Subcutaneous abdominal adipose tissue (tissue), 5 donors: ENCODE results near the gene INA.

Experiments used
- H3K27ac ChIP-seq: one replicate; pipeline ENCODE4 v1.7.0; 2013; ENCODE audit warnings: low read depth, mild to moderate bottlenecking, inconsistent platforms, low read length, moderate library complexity
- H3K27me3 ChIP-seq, 5 donors: one replicate each; pipeline ENCODE4 v1.7.0; 2013; ENCODE audit warnings: low read length in 5 of 5, inconsistent platforms in 1 of 5; ENCODE audit not compliant: control insufficient read depth in 5 of 5, insufficient read depth in 4 of 5
- H3K36me3 ChIP-seq, 5 donors: one replicate each; pipeline ENCODE4 v1.7.0; 2013; ENCODE audit warnings: low read length in 5 of 5; ENCODE audit not compliant: control insufficient read depth in 5 of 5, insufficient read depth in 5 of 5
- H3K4me1 ChIP-seq, 5 donors: one replicate each; pipeline ENCODE4 v1.7.0; 2013; ENCODE audit warnings: low read length in 5 of 5, mild to moderate bottlenecking in 3 of 5, moderate library complexity in 1 of 5; ENCODE audit not compliant: control insufficient read depth in 5 of 5, insufficient read depth in 5 of 5
- H3K4me3 ChIP-seq, 5 donors: one replicate each; pipeline ENCODE4 v1.7.0; 2013; ENCODE audit warnings: low read length in 5 of 5, low read depth in 1 of 5
- H3K9ac ChIP-seq, 5 donors: one replicate each; pipeline ENCODE4 v1.7.0; 2013; ENCODE audit warnings: low read length in 5 of 5, mild to moderate bottlenecking in 4 of 5, moderate library complexity in 3 of 5
- H3K9me3 ChIP-seq, 5 donors: one replicate each; pipeline ENCODE4 v1.7.0; 2013; ENCODE audit warnings: low read length in 5 of 5; ENCODE audit not compliant: control insufficient read depth in 5 of 5
- donor health status: healthy.
- donor health status: healthy.
- donor health status: healthy.
- donor health status: healthy.
- donor health status: healthy.

The INA gene

DNA sequence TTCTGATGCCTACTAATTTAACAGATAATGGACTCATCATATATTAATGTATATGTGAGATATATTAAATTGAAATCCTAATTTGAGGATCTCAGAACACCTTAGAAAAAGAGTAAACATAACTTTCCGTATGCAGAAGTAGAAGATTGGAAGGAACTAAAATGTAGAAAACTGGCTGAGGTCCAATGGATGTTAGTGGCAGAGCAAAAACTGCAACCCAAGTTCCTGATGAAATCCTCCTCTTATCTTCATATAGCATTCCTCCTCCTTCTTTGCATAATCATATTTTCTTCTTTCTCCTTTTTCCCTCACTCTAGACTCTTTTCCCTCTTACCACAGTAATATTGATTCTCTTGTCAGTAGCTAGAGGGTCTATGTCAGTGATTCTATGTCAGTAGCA is 6.0 kb downstream of the INA start:
- H3K36me3 ChIP-seq: no peaks in the 10 kb centered on the region
- H3K4me3 ChIP-seq: no peak overlapping the region
- H3K27ac ChIP-seq: no peak overlapping the region
- peaks cover 0 to 4% (median 0%) of the 10 kb centered on the region in 5 donors for H3K9me3 ChIP-seq
- H3K27me3 ChIP-seq: peaks cover 15 to 43% (median 37%) of the 10 kb centered on the region in 5 donors
- H3K9ac ChIP-seq: no peak overlapping the region
- peaks cover 0 to 1% (median 0%) of the 10 kb centered on the region in 5 donors for H3K4me1 ChIP-seq

DNA sequence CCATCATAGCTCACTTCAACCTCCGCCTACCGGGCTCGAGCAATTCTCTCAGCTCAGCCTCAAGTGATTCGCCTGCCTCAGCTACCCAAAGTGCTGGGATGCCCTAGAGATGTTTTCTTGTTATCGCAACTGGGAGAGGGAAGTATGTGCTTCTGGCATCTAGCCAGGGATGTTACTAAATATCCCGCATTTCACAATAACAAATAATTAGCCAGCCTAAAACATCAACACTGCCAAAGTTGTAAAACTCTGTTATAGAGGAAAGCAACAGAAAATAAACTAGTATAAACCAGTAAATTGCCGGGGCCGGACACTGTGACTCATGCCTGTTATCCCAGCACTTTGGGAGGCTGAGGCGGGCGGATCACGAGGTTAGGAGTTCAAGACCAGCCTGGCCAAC is 7.2 kb downstream of the INA start:
- Histone ChIP-seq H3K36me3 (no peaks in the 10 kb centered on the region), H3K27me3 (peaks cover 14 to 35% (median 27%) of the 10 kb centered on the region in 5 donors), H3K9ac (no peak overlapping the region), H3K9me3 (no peaks in the 10 kb centered on the region), H3K27ac (no peak overlapping the region), H3K4me1 (no peaks in the 10 kb centered on the region), H3K4me3 (no peak overlapping the region)

DNA sequence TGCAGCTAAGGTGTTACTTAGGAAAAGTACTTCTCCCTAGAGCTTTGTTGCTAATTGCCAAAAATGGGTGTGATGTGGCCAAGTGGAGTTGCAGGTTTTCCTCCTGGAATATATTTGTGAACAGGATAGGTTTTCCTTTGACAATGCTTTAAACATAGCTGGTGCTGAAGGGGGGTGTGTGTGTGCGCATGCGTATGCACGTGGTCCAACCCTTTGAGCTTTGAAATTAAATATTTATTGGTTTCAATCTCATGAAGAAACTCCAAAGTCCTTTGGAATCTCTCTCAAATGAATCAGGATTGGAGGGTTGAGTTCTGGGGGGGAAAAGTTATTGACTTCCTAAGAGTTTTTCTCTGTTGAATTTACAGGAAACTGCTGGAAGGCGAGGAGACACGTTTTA is 11.1 kb downstream of the INA start:
- H3K9ac ChIP-seq: no peak overlapping the region

DNA sequence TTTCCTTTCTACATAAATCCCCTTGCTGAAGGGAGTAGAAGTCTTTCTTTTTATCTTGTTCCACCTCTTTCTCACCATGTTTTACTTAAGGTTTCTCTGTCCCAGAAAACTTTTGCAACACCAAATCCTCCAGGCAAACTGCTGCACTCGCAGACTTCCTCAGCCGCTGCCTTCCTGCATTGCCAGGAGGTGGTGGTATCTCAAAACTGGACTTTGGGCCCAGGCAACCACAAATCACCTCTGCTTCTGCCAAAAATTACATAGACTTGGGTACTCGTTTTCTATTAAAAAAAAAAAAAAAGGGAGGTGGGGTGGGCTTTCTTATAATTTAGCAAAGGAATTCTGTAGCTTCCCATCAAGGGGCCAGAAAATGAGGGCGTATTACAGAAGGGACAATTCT is 14.7 kb downstream of the INA start:
- no peaks in the 10 kb centered on the region for H3K36me3 ChIP-seq
- H3K27ac ChIP-seq: no peak overlapping the region
- H3K27me3 ChIP-seq: peaks cover 0 to 13% (median 11%) of the 10 kb centered on the region in 5 donors
- H3K4me1 ChIP-seq: no peaks in the 10 kb centered on the region
- H3K9me3 ChIP-seq: no peaks in the 10 kb centered on the region
- H3K4me3 ChIP-seq: no peak overlapping the region
- H3K9ac ChIP-seq: no peak overlapping the region

More for the DNA sequence above, 11.1 kb downstream of the INA start:
- Histone ChIP-seq H3K4me1 (no peaks in the 10 kb centered on the region), H3K9me3 (no peaks in the 10 kb centered on the region), H3K27me3 (peaks cover 0 to 16% (median 12%) of the 10 kb centered on the region in 5 donors), H3K27ac (no peak overlapping the region), H3K36me3 (no peaks in the 10 kb centered on the region), H3K4me3 (no peak overlapping the region)

DNA sequence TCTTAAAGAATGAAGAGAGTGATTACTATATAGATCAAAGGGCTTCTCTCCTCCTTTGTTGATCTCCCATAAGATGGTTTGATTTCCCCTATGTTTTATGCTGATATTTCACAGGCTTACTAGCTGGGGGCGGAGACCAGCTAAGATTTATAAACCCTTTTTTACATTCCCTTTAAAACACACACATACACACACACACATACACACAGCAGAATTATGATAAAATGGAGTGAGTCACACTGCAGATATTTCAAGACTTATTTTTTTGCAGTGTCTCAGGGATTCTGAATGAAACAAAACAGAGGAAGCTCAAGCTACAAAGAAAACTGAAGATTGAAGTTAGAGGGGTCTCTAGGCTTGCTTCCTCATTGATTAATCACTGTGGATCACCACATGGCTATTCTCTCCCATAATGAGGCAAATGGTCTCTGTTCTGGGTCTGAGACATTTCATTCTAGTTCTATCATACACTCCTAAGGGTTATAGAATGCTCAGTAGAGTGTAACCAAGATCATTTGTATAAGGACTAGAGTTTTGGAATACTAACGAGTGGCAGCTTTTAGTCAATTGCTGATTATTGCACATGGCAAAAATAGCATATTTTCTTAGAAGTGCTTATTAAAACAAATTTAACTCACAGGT is 18.6 kb downstream of the INA start:
- Histone ChIP-seq H3K36me3 (no peaks in the 10 kb centered on the region), H3K9me3 (no peaks in the 10 kb centered on the region), H3K4me1 (no peaks in the 10 kb centered on the region), H3K4me3 (no peak overlapping the region), H3K27ac (no peak overlapping the region), H3K9ac (no peak overlapping the region), H3K27me3 (no peaks in the 10 kb centered on the region)

DNA sequence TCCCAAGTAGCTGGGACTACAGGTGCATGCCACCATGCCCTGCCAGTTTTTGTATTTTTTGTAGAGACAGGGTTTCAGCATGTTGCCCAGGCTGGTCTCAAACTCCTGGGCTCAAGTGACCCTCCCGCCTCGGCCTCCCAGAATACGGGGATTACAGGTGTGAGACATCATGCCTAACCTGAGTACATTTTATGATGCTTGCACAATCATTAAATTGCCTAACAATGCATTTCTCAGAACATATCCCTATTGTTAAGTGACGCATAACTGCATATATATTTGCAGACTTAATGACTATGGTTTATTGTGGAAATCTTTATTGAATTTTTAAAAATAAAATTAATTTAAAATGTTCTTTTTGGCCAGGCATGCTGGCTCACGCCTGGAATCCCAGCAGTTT is 30.7 kb downstream of the INA start:
- Histone ChIP-seq H3K4me1 (no peaks in the 10 kb centered on the region), H3K9me3 (no peaks in the 10 kb centered on the region), H3K4me3 (no peak overlapping the region), H3K27me3 (no peaks in the 10 kb centered on the region), H3K27ac (no peak overlapping the region), H3K36me3 (peaks cover 11 to 60% (median 38%) of the 10 kb centered on the region in 5 donors), H3K9ac (no peak overlapping the region)

DNA sequence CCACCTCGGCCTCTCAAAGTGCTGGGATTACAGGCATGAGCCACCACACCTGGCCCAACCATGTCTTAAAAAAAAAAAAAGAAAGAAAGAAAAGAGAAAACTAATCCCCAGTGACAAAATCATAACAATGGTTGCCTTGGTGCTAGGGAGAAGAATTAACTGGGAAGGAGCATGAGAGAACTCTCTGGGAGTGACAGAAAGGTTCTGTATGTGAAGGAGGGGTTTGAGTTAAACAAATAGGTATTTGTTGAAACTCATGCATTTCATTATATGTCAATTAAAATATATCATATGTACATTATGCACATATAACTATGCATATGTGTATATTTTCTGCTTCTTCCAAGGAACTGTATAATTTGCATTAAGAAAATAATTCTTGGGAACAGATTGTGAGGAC is 33.3 kb downstream of the INA start:
- Histone ChIP-seq H3K4me1 (no peaks in the 10 kb centered on the region), H3K36me3 (peaks cover 16 to 66% (median 43%) of the 10 kb centered on the region in 5 donors)

DNA sequence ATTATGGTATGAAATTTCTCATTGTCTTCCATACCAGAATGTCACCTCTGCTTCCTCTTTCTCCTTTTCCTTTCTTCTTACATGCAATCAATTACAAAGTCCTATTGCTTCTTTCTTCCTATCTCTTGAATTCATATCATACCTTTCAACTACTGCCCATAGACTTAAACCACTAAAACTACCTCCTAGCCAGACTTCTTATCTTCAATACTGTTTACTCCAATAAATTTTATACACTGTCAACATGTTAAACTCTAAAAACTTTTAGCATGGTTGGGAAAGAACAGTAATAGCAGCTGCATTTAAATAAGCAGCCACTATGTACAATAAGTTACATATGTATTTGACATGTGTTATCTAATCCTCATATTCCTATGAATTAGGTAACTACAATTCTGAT is 39.1 kb downstream of the INA start:
- no peaks in the 10 kb centered on the region for H3K4me1 ChIP-seq
- H3K9ac ChIP-seq: no peak overlapping the region
- H3K27me3 ChIP-seq: no peaks in the 10 kb centered on the region
- H3K4me3 ChIP-seq: no peak overlapping the region
- no peaks in the 10 kb centered on the region for H3K9me3 ChIP-seq
- H3K27ac ChIP-seq: no peak overlapping the region
- H3K36me3 ChIP-seq: peaks cover 12 to 44% (median 28%) of the 10 kb centered on the region in 5 donors

More for the DNA sequence above, 33.3 kb downstream of the INA start:
- no peaks in the 10 kb centered on the region for H3K27me3 ChIP-seq
- no peaks in the 10 kb centered on the region for H3K9me3 ChIP-seq
- no peak overlapping the region for H3K4me3 ChIP-seq
- no peak overlapping the region for H3K9ac ChIP-seq
- no peak overlapping the region for H3K27ac ChIP-seq

DNA sequence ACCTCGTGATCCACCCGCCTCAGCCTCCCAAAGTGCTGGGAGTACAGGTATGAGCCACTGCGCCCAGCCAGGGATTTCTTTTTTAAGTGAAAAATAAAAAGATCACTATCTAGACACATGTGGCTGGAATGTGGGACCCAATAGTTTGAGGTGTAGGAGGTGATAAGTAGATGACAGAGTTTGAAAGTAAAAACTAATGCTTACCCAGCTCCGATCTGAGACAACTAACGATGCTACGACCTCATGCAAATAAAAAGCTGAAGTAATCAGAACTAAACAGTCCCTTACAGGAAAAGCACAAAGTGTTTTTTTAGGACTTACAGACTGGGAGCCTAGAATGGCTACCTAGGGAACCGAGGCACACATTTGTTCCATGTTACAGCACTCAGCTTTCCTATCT is 51.0 kb downstream of the INA start:
- H3K36me3 ChIP-seq: peaks cover 6 to 47% (median 28%) of the 10 kb centered on the region in 5 donors
- H3K27ac ChIP-seq: no peak overlapping the region
- H3K9me3 ChIP-seq: no peaks in the 10 kb centered on the region
- H3K27me3 ChIP-seq: no peaks in the 10 kb centered on the region
- H3K4me1 ChIP-seq: no peaks in the 10 kb centered on the region
- no peak overlapping the region for H3K4me3 ChIP-seq
- H3K9ac ChIP-seq: no peak overlapping the region

DNA sequence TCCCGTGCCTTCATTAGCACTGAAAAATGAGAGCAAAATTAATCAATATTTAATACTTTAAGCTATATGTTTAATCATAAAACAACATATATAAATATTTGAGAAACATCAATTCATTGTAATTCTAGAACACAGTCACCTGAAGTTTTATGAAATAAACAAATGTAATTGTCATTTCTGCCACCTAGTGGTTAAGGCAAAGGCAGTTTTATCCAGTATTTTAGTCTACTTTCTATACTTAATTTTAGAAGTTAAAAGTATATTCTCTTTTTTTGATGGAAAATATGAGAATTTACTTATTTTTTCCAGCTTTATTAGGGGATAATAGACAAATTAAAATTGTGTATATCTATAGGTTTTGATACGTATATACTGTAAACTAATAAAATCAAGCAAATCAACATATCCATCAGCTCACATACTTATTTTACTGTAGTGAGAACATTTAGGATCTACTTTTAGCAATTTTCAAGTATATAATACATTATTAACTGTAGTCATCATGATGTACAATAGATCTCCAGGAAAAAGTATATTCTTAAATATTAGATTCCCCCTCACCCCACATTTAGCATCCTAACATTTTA is 57.1 kb downstream of the INA start:
- no peak overlapping the region for H3K9ac ChIP-seq
- H3K4me1 ChIP-seq: no peaks in the 10 kb centered on the region
- no peak overlapping the region for H3K4me3 ChIP-seq
- H3K9me3 ChIP-seq: no peaks in the 10 kb centered on the region
- H3K27me3 ChIP-seq: no peaks in the 10 kb centered on the region
- H3K27ac ChIP-seq: no peak overlapping the region
- peaks cover 9 to 41% (median 29%) of the 10 kb centered on the region in 5 donors for H3K36me3 ChIP-seq
